Chondrocyte (in vitro differentiated cells): Measurements from ENCODE around the gene CACNG4. TPM values are rescaled to one million over a fixed set of nuclear protein-coding genes. Genes with fewer than 3 reads are reported as not detected.

ENCODE experiments used
- DNase-seq: peaks from one replicate; pipeline ENCODE4 v3.0.0; 2021; ENCODE audit warnings: mixed read lengths, low spot score
- H3K27ac Mint-ChIP-seq: one replicate; pipeline ENCODE4 v1.8.0; 2021; ENCODE audit warnings: mild to moderate bottlenecking, moderate library complexity, mixed read lengths; ENCODE audit not compliant: unreplicated experiment
- H3K27me3 Mint-ChIP-seq: 2 replicates; pipeline ENCODE4 v1.8.0; 2021; ENCODE audit warnings: low read depth, mixed read lengths
- H3K36me3 Mint-ChIP-seq: 2 replicates; pipeline ENCODE4 v1.8.0; 2021; ENCODE audit warnings: low read depth, mixed read lengths
- H3K4me1 Mint-ChIP-seq: 2 replicates; pipeline ENCODE4 v1.8.0; 2021; ENCODE audit warnings: low read depth, mild to moderate bottlenecking, mixed read lengths
- H3K4me3 Mint-ChIP-seq: one replicate; pipeline ENCODE4 v1.8.0; 2021; ENCODE audit warnings: mild to moderate bottlenecking, moderate library complexity, mixed read lengths; ENCODE audit not compliant: unreplicated experiment
- H3K9me3 Mint-ChIP-seq: 2 replicates; pipeline ENCODE4 v1.8.0; 2021; ENCODE audit warnings: low read depth, mixed read lengths
- CTCF ChIP-seq: fragments of 200-600 bp; sonication (generic); IDR thresholded peaks from 2 replicates; pipeline ENCODE4 v1.5.0; 2021; ENCODE audit warnings: antibody characterized with exemption, mild to moderate bottlenecking, moderate library complexity
- total RNA-seq: library from RNA; stranded (reverse); gene quantifications from 3 replicates; pipeline ENCODE4 v1.2.1, GENCODE V29; 2021

Gene CACNG4
- total RNA-seq, 1 donor from 2014 or later, result 2.9 TPM

GRCh38 chr17:67059372-67059771, 94.9 kb downstream of the CACNG4 start:
- Mint-ChIP-seq H3K36me3 (peaks cover 6% of the 10 kb centered on the region), H3K27ac (no peak overlapping the region), H3K27me3 (no peaks in the 10 kb centered on the region), H3K4me1 (peaks cover 10% of the 10 kb centered on the region), H3K9me3 (peaks cover 2% of the 10 kb centered on the region), H3K4me3 (no peak overlapping the region)
- no peak for TF ChIP-seq CTCF
- DNase-seq, result no peak

DNA sequence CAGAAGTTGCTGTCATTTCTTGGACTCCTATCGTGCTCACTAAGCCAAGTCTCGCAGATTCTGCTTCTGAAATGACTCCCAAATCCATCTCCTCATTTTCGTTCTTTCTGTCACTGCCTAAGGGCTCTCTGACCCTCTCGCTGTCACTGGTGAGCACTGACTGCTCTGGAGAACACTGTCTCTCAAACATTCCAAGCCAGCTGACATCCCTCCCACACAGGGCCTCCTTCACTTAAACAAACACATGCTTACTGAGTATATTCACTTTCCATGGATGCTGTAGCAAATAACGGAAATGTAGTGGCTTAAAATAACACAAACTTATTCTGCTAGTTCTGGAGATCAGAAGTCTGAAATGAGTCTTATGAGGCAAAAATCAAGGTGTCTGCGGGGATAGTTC, 98.6 kb downstream of the CACNG4 start:
- Mint-ChIP-seq H3K4me1 (peaks cover 10% of the 10 kb centered on the region), H3K27ac (peak overlapping the region; percentile 77), H3K27me3 (no peaks in the 10 kb centered on the region), H3K4me3 (no peak overlapping the region), H3K9me3 (peaks cover under 1% of the 10 kb centered on the region), H3K36me3 (peaks cover 4% of the 10 kb centered on the region)
- no peak for DNase-seq
- TF ChIP-seq CTCF, result no peak

DNA sequence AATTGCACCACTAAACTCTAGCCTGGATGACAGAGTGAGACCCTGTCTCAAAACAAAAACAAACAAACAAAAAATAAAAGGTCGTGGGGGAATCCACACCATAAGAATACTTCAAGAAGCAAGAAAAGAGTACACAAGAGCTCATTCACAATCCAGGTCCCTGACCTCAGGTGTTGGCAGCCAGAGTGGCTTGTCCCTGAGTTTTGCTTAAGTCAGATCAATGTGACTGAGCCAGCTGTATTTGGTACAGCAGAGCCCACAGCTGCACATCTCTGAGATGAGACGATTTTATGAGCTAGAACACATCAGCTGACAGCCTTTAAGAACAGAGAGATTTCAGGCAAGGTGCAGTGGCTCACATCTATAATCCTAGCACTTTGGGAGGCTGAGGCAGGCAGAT, 102.2 kb downstream of the CACNG4 start:
- H3K27me3 Mint-ChIP-seq, result no peaks in the 10 kb centered on the region
- DNase-seq, result no peak
- no peak for TF ChIP-seq CTCF
- peaks cover 10% of the 10 kb centered on the region for H3K4me1 Mint-ChIP-seq
- H3K36me3 Mint-ChIP-seq, result no peaks in the 10 kb centered on the region
- no peak overlapping the region for H3K4me3 Mint-ChIP-seq
- H3K9me3 Mint-ChIP-seq, result no peaks in the 10 kb centered on the region
- H3K27ac Mint-ChIP-seq, result no peak overlapping the region

GRCh38 chr17:67067571-67068482, 103.3 kb downstream of the CACNG4 start:
- no peak for TF ChIP-seq CTCF
- H3K27ac Mint-ChIP-seq, result no peak overlapping the region
- no peak for DNase-seq
- no peak overlapping the region for H3K4me3 Mint-ChIP-seq
- no peaks in the 10 kb centered on the region for H3K9me3 Mint-ChIP-seq
- H3K4me1 Mint-ChIP-seq, result peaks cover 10% of the 10 kb centered on the region
- peaks cover 2% of the 10 kb centered on the region for H3K36me3 Mint-ChIP-seq
- no peaks in the 10 kb centered on the region for H3K27me3 Mint-ChIP-seq

- TF ChIP-seq CTCF, result no peak
- no peak for DNase-seq
- Mint-ChIP-seq H3K27me3 (no peaks in the 10 kb centered on the region), H3K4me1 (no peaks in the 10 kb centered on the region), H3K4me3 (no peak overlapping the region), H3K9me3 (no peaks in the 10 kb centered on the region), H3K27ac (no peak overlapping the region), H3K36me3 (peaks cover 5% of the 10 kb centered on the region)
These were observed 104.5 kb downstream of the CACNG4 start for GRCh38 chr17:67068999-67069398.
